SU-DHL-6 (cell line): ENCODE data around the gene C3AR1.

Source experiments
- H2AFZ ChIP-seq: fragments of 200-600 bp; sonication (generic); 2 replicates; pipeline ENCODE4 v1.6.1; 2014; ENCODE audit warnings: low read depth, mild to moderate bottlenecking, moderate library complexity, mixed read lengths, antibody characterized with exemption, low read length; ENCODE audit not compliant: severe bottlenecking
- H3F3A ChIP-seq: fragments of 200-600 bp; shearing (Covaris generic); 2 replicates; pipeline ENCODE4 v1.6.0; 2016; ENCODE audit warnings: antibody characterized with exemption, mild to moderate bottlenecking; ENCODE audit not compliant: insufficient read depth
- H3K27ac ChIP-seq: fragments of 200-600 bp; sonication (generic); 2 replicates; pipeline ENCODE4 v1.5.1; 2016; ENCODE audit warnings: low read depth, mild to moderate bottlenecking, low read length, moderate library complexity, mixed read lengths
- H3K27me3 ChIP-seq: fragments of 200-600 bp; sonication (generic), shearing (Covaris generic); 2 replicates; pipeline ENCODE4 v1.6.0; 2014; ENCODE audit warnings: mild to moderate bottlenecking, low read length
- H3K36me3 ChIP-seq: fragments of 200-600 bp; sonication (generic); 2 replicates; pipeline ENCODE4 v1.6.1; 2014; ENCODE audit warnings: mild to moderate bottlenecking, low read length, mixed read lengths
- H3K4me2 ChIP-seq: fragments of 300-600, 200-600 bp; shearing (Covaris generic), sonication (generic); 2 replicates; pipeline ENCODE4 v1.6.0; 2014; ENCODE audit warnings: low read length, low read depth, mild to moderate bottlenecking; ENCODE audit not compliant: poor library complexity, severe bottlenecking
- H3K4me3 ChIP-seq: fragments of 200-600 bp; sonication (generic); 2 replicates; pipeline ENCODE4 v1.5.1; 2014; ENCODE audit warnings: antibody characterized with exemption, low read length, mild to moderate bottlenecking, mixed read lengths; ENCODE audit not compliant: insufficient read depth, poor library complexity, severe bottlenecking
- H3K79me2 ChIP-seq: fragments of 200-600 bp; sonication (generic); 2 replicates; pipeline ENCODE4 v1.6.1; 2014; ENCODE audit warnings: mild to moderate bottlenecking, low read length, moderate library complexity; ENCODE audit not compliant: insufficient read depth
- H3K9ac ChIP-seq: fragments of 200-600 bp; sonication (generic); 2 replicates; pipeline ENCODE4 v1.7.0; 2014; ENCODE audit warnings: mild to moderate bottlenecking, low read length
- H3K9me2 ChIP-seq: fragments of 200-600 bp; sonication (generic); replicated peaks from 2 replicates; pipeline ENCODE4 v1.6.1; 2014; ENCODE audit warnings: low read length; ENCODE audit not compliant: insufficient read depth
- H3K9me3 ChIP-seq: fragments of 200-600 bp; sonication (generic); 2 replicates; pipeline ENCODE4 v1.6.1; 2014; ENCODE audit warnings: low read length, mixed read lengths; ENCODE audit not compliant: insufficient read depth
- H4K20me1 ChIP-seq: fragments of 200-600 bp; sonication (generic); 2 replicates; pipeline ENCODE4 v1.6.1; 2014; ENCODE audit warnings: low read depth, mild to moderate bottlenecking, antibody characterized with exemption, low read length, moderate library complexity, mixed read lengths
- CTCF ChIP-seq: fragments of 200-600 bp; sonication (generic); IDR thresholded peaks from one replicate; pipeline ENCODE4 v1.5.1; 2017; ENCODE audit warnings: antibody characterized with exemption, mild to moderate bottlenecking, low read length, moderate library complexity; ENCODE audit not compliant: insufficient read depth, poor library complexity, severe bottlenecking
- EZH2phosphoT487 ChIP-seq: fragments of 200-600 bp; sonication (generic), shearing (Covaris generic); conservative IDR thresholded peaks from 2 replicates; pipeline ENCODE4 v1.6.1; 2018; ENCODE audit warnings: mild to moderate bottlenecking, antibody characterized with exemption, low read length, moderate library complexity, mixed read lengths

The C3AR1 gene

GRCh38 chr12:8045952-8046944 is 19.9 kb downstream of the C3AR1 start:
- TF ChIP-seq CTCF (peak; percentile 89), EZH2phosphoT487 (no peak)
- Histone ChIP-seq H3K27ac (no peak overlapping the region), H3K79me2 (no peaks in the 10 kb centered on the region), H3K4me3 (no peak overlapping the region), H3K4me2 (no peak overlapping the region), H3K9me2 (no peaks in the 10 kb centered on the region), H3K9me3 (no peaks in the 10 kb centered on the region), H2AFZ (no peak overlapping the region), H3F3A (no peaks in the 10 kb centered on the region), H3K36me3 (0 out of 2 replicates have a peak, but pooled peaks cover 2% of the 10 kb centered on the region), H3K9ac (no peak overlapping the region), H4K20me1 (no peaks in the 10 kb centered on the region), H3K27me3 (no peaks in the 10 kb centered on the region)

- H3K27me3 ChIP-seq = no peaks in the 10 kb centered on the region
- no peaks in the 10 kb centered on the region for H3F3A ChIP-seq
- no peaks in the 10 kb centered on the region for H3K36me3 ChIP-seq
- no peaks in the 10 kb centered on the region for H3K9me3 ChIP-seq
- H3K9ac ChIP-seq = no peak overlapping the region
- H2AFZ ChIP-seq = no peak overlapping the region
- H3K9me2 ChIP-seq = no peaks in the 10 kb centered on the region
- no peak overlapping the region for H3K4me3 ChIP-seq
- H3K4me2 ChIP-seq = no peak overlapping the region
- no peaks in the 10 kb centered on the region for H3K79me2 ChIP-seq
- no peaks in the 10 kb centered on the region for H4K20me1 ChIP-seq
- TF ChIP-seq CTCF = no peak
- TF ChIP-seq EZH2phosphoT487 = no peak
- H3K27ac ChIP-seq = no peak overlapping the region
These were observed 25.4 kb downstream of the C3AR1 start for GRCh38 chr12:8040791-8041190.

- H3K4me3 ChIP-seq = no peak overlapping the region
- no peak overlapping the region for H3K9ac ChIP-seq
- no peaks in the 10 kb centered on the region for H3K27me3 ChIP-seq
- H3K36me3 ChIP-seq = no peaks in the 10 kb centered on the region
- no peak overlapping the region for H3K4me2 ChIP-seq
- TF ChIP-seq EZH2phosphoT487 = no peak
- TF ChIP-seq CTCF = no peak
- no peak overlapping the region for H2AFZ ChIP-seq
- H3F3A ChIP-seq = no peaks in the 10 kb centered on the region
- no peaks in the 10 kb centered on the region for H3K9me3 ChIP-seq
- H3K27ac ChIP-seq = no peak overlapping the region
- H4K20me1 ChIP-seq = no peaks in the 10 kb centered on the region
- H3K79me2 ChIP-seq = no peaks in the 10 kb centered on the region
- no peaks in the 10 kb centered on the region for H3K9me2 ChIP-seq
These were observed 27.5 kb downstream of the C3AR1 start for GRCh38 chr12:8038659-8039114.
